HG03280 (cell line): Measurements from ENCODE around the gene LSP1.

Experiments used
- ATAC-seq: cut with Tn5 transposase; IDR thresholded peaks from one replicate; pipeline ENCODE4 v1.9.1; 2021; ENCODE audit warnings: mild to moderate bottlenecking, moderate library complexity; ENCODE audit not compliant: unreplicated experiment

LSP1 gene

GRCh38 chr11:1824221-1825038, 28.5 kb upstream of the LSP1 start:
- ATAC-seq, result no peak

DNA sequence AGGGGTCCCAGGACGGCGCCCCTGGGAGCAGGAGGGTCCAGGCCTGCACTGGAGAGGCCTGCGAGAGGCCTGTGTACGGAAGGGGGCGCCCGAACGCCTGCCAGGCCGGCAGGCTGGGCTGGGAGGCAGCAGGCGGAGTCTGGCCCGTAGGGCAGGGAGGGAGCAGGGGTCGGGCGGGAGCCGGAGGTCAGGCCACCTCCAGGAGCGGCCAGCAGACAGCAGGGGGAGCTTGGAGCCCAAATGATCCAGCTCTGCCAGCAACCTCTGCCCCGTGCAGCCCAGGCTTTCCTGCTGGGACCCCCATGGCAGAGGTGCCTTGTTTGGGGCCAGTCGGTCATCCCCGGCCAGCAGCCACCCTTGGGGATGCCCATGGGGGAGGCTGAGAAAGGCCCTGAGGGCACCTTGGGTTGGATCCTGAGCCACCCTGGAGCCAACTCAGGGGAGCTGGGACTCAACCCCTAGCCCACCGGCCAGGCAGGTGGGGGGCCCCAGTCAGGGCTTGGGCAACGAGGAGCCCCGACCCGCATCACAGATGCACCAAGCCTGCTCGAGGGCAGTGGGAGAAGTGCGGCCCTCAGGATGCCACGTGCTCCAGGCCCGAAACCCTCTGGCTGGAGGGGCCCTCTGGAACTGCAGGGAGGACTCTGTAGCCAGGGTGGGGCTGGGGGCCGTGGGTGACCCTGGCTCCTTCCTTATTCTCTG, 27.7 kb upstream of the LSP1 start:
- no peak for ATAC-seq

GRCh38 chr11:1825785-1826451, 27.0 kb upstream of the LSP1 start:
- no peak for ATAC-seq

DNA sequence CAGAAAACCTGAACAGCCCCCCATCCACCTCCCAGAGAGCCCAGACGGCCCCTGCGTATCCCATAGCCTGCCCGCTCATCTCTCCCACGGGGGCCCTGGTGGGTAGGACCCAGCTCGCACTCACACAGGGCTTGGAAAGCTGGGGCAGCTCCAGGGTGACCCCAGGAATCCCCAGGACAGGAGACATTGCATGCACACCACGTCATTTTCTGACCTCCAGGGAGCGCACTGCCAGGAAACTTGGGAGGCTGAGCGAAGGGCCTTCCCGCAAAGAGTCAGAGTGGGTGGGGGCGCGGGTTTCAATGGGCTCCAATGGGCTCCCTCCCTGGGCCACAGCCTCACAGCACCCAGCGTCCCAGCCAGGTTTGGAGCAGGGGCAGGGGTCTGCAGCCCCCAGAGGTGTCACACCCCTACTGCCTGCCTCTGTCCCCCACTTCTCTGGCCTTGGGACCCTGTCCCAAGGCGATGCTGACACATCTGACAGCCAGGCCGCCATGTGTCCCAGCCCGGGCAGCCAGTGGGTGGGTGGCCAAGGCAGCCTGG, 26.3 kb upstream of the LSP1 start:
- no peak for ATAC-seq

DNA sequence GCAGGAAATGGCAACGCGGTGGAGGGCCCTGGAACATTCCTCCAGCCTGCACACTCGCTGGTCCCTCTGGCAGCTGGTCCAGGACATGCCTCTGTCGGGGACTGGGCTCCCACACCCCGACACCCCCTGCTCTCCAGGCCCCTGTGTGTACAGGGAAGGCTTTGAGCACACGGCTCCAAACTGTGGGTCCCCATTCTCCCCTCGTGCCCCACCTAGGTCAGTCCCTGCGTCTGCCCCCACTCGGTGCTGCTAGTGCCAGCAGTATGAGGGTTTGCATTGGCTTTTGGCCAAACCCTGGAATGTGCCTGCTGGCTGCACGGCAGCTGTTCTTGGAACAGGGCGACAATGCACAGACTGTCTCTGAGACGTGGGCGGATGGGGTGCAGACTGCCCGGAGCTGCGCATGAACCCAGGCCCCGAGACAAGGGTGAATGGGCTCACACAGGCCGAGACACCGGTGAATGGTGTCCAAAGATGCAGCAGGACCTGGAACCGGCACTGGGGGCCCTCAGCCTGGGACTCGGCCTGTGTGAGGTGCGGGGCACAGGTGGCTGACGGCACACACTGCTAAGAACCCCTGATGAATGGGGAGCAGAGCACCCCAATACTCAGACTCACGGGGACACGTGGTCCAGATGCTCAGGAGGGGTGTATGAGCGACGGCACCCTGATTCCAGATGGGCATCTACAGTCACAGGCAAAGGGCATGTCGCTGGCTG, 25.6 kb upstream of the LSP1 start:
- ATAC-seq, result no peak

DNA sequence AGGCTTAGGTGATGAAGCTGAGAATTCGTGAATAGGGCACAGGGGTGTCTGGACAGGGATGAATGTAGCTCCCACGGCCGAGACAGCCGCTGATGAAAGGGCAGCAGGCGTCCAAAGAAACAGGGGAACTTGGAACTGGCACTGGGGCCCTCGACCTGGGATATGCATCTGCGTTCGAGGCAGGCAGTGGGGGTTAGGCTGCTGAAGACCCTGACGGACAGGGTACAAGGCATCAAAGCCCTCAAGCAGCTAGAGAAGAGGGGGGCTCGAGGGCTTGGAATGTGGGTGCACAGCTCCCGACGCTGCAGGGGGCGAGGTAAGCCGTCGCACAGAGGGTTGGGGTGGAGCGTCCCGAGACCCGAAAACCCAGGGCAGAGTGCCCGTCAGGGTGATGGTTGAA, 25.0 kb upstream of the LSP1 start:
- ATAC-seq, result no peak

GRCh38 chr11:1828542-1828941, 24.3 kb upstream of the LSP1 start:
- ATAC-seq, result no peak

- no peak for ATAC-seq
These were observed 23.7 kb upstream of the LSP1 start for GRCh38 chr11:1829039-1829820.

GRCh38 chr11:1830004-1830321, 22.9 kb upstream of the LSP1 start:
- no peak for ATAC-seq

- no peak for ATAC-seq
These were observed 22.3 kb upstream of the LSP1 start for GRCh38 chr11:1830322-1831223.

DNA sequence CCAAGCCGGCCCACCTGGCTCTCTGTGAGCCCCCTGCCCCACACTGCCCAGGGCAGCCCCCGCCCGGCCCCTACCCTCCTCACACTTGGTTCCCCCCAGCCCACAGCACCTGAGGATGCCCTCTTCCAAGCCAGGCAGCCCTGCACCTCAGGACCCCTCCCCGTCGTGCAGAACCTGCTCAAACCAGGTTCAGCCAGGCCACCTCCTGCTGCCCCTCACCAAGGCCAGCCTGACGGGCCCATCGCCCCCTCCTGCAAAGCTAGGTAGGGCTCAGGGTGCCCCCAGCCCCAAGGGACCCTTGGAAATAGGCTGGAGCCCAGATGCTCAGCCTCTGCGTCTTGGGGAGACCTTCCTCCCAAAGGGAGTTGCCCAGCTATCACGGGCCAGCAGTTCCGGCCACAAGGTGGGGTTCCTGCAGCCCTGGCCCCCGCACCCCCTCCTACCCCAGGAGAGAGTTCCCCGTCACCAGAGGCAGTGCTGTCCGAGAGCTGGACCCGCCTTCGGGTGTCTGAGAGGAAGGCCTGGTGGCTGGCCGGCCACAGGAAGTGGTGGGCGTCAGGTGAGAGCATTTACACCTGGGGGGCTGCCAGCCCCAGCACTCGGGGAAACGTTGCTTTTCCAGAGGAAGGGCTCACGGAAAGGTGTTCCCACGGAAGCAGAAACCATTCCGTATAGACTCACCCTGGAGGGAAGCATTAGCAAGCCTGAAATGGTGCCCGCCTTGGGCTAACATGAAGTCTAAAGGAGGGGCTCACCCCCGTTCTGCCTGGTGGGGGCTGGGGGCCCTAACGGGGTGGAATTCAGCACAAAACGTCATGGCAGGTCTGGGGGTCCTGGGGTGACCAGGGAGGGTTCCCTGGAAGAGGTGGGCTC, 21.3 kb upstream of the LSP1 start:
- ATAC-seq, result no peak

GRCh38 chr11:1832211-1832919, 20.5 kb upstream of the LSP1 start:
- no peak for ATAC-seq

DNA sequence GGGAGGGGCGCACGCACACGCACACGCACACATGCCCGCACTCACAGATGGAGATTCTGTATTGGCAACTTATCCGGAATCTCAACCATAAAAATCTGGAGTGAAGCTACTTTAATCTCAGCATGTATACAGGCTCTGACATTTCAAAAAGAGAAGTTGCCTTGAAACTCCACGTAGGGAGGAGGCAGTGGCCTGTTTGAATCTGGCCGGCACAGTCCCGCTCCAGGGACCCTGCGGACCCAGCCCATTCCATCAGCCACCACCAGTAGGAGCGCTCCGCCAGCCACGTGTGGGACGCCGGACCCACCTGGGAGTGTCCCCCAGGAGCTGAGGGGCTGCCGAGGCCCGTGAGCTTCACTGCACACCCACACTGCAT, 20.0 kb upstream of the LSP1 start:
- no peak for ATAC-seq

GRCh38 chr11:1834062-1834610, 18.7 kb upstream of the LSP1 start:
- ATAC-seq, result no peak

DNA sequence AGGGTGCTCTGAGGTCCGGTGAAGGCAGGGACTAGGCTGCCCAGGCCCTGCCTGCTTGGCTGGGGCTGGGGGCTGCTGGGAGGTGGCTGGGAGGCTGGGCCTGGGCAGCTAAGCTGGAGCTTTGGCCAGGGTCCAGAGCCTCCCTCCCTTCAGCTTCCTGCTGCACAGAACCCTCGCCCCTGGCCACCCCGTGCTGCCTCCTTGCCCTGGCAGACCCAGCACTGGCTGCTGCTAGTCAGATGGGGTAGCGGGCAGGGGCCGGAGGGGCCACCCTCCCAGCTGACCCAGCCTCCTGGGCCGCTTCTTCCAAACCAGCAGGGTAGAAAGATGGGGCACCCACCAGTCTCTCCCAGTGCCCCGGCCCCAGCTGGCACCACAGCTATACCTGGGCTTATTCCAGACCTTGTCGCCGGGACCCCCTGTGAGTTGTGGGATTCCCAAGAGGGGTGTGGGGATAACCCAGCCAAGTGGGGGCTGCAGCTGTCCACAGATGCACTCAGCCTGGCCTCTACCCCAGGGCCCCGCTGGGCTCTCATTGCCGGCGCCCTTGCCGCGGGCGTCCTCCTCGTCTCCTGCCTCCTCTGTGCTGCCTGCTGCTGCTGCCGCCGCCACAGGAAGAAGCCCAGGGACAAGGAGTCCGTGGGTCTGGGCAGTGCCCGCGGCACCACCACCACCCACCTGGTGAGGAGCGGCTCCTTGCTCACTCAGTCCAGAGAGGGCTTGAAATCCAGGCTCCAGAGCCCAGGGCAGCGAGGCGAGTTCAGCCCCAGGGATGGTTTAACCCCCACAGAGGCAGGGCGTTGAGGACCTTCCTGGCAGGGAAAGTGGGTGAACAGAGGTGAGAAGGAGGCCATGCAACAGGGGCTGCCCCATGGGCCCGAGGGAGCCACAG, 17.9 kb upstream of the LSP1 start, which contains the start of gene SYT8:
Gene SYT8, plus strand, starts transcription at position 212 of the 892 bp plus-strand sequence. Its CDS starts 116 bp downstream, at position 328.
- ATAC-seq, result no peak

DNA sequence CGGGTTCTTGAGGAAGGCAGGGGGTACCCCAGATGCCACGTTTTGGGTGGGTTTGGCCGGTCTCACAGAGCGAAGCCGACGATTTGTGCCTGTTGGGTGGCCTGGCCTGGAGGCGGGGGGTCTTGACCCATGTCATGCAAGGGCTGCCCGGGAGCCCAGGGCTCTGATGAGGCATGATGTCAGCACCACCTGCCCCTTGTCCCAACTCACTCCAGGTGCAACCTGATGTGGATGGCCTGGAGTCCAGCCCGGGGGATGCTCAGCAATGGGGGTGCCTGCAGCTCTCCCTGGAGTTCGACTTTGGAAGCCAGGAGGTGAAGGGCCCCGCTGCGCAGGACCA, 17.2 kb upstream of the LSP1 start:
- no peak for ATAC-seq
